GM21786 (cell line): ENCODE measurements around the gene AFAP1L1.
A peak's percentile ranks its signal among the peaks of the same experiment; 100 is the strongest.

Source experiments
- ATAC-seq: cut with Tn5 transposase; IDR thresholded peaks from one replicate; pipeline ENCODE4 v1.9.1; 2021; ENCODE audit not compliant: unreplicated experiment

Gene AFAP1L1

GRCh38 chr5:149344151-149344550, 72.5 kb downstream of the AFAP1L1 start:
- ATAC-seq: no peak

- ATAC-seq: peak; percentile 94
Observed at GRCh38 chr5:149345147-149345891, 73.7 kb downstream of the AFAP1L1 start, which contains the start of gene GRPEL2. GRPEL2 (plus strand) TSS chr5:149345499; CDS start chr5:149345540, 41 bp downstream.

GRCh38 chr5:149345892-149346222, 74.2 kb downstream of the AFAP1L1 start:
- no peak for ATAC-seq

- ATAC-seq: no peak
Observed at GRCh38 chr5:149348518-149348917, 76.9 kb downstream of the AFAP1L1 start.

- no peak for ATAC-seq
Observed at GRCh38 chr5:149349382-149349781, 77.7 kb downstream of the AFAP1L1 start.

- ATAC-seq: no peak
Observed at GRCh38 chr5:149352169-149352568, 80.5 kb downstream of the AFAP1L1 start.

- no peak for ATAC-seq
Observed at GRCh38 chr5:149353911-149354310, 82.3 kb downstream of the AFAP1L1 start.

- ATAC-seq: no peak
Observed at GRCh38 chr5:149355688-149356087, 84.0 kb downstream of the AFAP1L1 start.

GRCh38 chr5:149356391-149356790, 84.7 kb downstream of the AFAP1L1 start:
- ATAC-seq: no peak

- peak; percentile 99 for ATAC-seq
Observed at GRCh38 chr5:149357370-149358293, 86.0 kb downstream of the AFAP1L1 start, which contains the start of gene PCYOX1L. PCYOX1L (plus strand) TSS chr5:149358046; CDS start chr5:149358069, 23 bp downstream.

- ATAC-seq: peak; percentile 2
Observed at GRCh38 chr5:149358294-149358651, 86.6 kb downstream of the AFAP1L1 start.

GRCh38 chr5:149358868-149359495, 87.3 kb downstream of the AFAP1L1 start:
- no peak for ATAC-seq

GRCh38 chr5:149360272-149360671, 88.6 kb downstream of the AFAP1L1 start:
- no peak for ATAC-seq

GRCh38 chr5:149362541-149362940, 90.9 kb downstream of the AFAP1L1 start:
- no peak for ATAC-seq

GRCh38 chr5:149363358-149363757, 91.7 kb downstream of the AFAP1L1 start:
- no peak for ATAC-seq

GRCh38 chr5:149363936-149364335, 92.3 kb downstream of the AFAP1L1 start:
- no peak for ATAC-seq

GRCh38 chr5:149364719-149365118, 93.1 kb downstream of the AFAP1L1 start:
- ATAC-seq: no peak

- no peak for ATAC-seq
Observed at GRCh38 chr5:149365418-149365817, 93.8 kb downstream of the AFAP1L1 start.

GRCh38 chr5:149366169-149366729, 94.6 kb downstream of the AFAP1L1 start:
- no peak for ATAC-seq

GRCh38 chr5:149367249-149367971, 95.8 kb downstream of the AFAP1L1 start:
- ATAC-seq: peak; percentile 80
